ENCODE data around the gene ALG2. TPM values are rescaled to one million over a fixed set of nuclear protein-coding genes. Genes with fewer than 3 reads are reported as not detected.
"Not testable (repeated sequence)": the region's sequence is repeated elsewhere in the genome, so short reads cannot be mapped to it uniquely, and the experiment has no call there.

The ALG2 gene
- total RNA-seq, 1 donor, result 24.5 TPM

DNA sequence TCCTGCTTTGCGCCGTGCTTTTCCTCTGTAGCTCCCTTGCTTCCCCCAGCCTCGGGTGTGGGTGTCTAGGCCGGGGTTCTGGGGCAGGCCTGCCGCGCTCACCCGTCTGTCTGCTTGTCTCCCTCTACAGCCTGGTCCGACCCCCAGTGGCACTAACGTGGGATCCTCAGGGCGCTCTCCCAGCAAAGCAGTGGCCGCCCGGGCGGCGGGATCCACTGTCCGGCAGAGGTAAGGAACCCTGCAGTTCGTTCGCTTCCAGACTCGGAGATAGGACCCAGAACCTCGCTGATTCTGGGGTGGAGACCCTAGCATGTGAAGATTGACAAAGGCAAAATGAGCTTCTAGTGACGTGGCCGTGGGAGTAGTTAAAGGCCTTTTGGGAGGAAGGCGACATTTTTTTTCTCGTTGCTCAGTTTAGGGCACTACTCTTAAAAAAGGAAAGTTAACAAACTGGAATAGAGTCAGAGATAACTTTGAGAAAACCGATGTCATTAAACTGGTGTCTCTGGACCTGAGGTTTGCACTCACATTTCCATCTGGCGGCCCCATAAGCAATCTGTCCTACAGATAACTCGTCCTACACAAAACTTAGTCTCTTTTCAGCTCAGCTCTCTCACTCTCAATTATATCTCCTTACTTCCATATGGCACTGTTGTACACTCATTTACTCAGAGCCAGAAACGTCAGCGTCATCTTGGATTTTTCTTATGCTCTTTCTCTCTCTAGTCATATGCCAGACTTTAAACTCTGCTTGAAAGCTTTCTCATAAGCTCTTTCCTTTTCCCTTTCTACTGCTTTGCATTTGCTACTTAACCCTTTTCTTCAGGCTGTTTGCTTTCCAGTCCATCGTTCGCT lies 901 bp upstream of the ALG2 start:
- peaks cover 36% of the 10 kb centered on the region for H3K4me1 ChIP-seq (ENCODE audit: insufficient read depth, low read length)
- peak overlapping the region; percentile 74 for H3K4me3 ChIP-seq (ENCODE audit: low read length)
- no peaks in the 10 kb centered on the region for H3K27me3 ChIP-seq (ENCODE audit: insufficient read depth, low read length)
- no peaks in the 10 kb centered on the region for H3K9me3 ChIP-seq (ENCODE audit: low read depth, low read length)

DNA sequence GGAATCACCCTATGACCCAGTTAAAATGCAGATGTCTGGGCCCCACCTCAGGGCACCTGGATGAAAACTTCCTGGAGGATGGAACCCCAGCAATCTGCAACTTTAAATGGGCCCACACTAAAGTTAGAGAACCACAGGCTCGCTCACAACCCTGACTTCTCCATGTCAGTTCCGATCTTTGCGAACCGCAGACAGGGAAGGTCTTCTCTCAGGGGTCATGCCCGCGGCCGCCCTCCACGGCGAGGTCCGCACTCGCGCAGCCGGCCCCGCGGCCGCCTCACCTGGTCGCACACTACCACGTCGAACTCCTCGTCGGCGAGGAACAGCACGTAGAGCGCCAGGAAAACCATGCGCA lies 499 bp downstream of the ALG2 start:
- H3K27me3 ChIP-seq (ENCODE audit: insufficient read depth, low read length), result no peaks in the 10 kb centered on the region
- peaks cover 36% of the 10 kb centered on the region for H3K4me1 ChIP-seq (ENCODE audit: insufficient read depth, low read length)
- H3K4me3 ChIP-seq (ENCODE audit: low read length), result peak overlapping the region; percentile 74
- H3K9me3 ChIP-seq (ENCODE audit: low read depth, low read length), result no peaks in the 10 kb centered on the region

DNA sequence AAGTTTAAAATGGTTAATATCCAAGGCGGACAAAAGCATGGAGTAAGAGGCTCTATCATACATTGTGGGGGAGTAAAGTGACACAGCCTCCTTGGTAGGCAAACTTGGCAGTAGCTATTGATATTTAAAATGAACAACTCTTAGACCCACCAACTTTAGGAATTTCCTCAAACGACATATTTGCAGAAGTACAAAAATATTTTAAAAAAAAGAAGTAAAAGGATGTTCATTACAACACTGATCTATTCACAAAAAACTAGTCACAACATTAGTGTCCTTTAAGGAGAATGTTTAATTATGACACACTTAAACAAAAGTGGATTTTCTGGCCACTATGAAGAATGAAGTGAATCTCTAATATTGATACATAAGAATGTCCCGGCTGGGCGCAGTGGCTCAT lies 1.7 kb downstream of the ALG2 start:
- peaks cover 32% of the 10 kb centered on the region for H3K4me1 ChIP-seq (ENCODE audit: insufficient read depth, low read length)
- no peak overlapping the region for H3K4me3 ChIP-seq (ENCODE audit: low read length)
- no peaks in the 10 kb centered on the region for H3K27me3 ChIP-seq (ENCODE audit: insufficient read depth, low read length)
- no peaks in the 10 kb centered on the region for H3K9me3 ChIP-seq (ENCODE audit: low read depth, low read length)

GRCh38 chr9:99216073-99216472 lies 5.7 kb downstream of the ALG2 start:
- H3K4me1 ChIP-seq (ENCODE audit: insufficient read depth, low read length), result peaks cover 24% of the 10 kb centered on the region
- no peak overlapping the region for H3K4me3 ChIP-seq (ENCODE audit: low read length)
- no peaks in the 10 kb centered on the region for H3K9me3 ChIP-seq (ENCODE audit: low read depth, low read length)
- no peaks in the 10 kb centered on the region for H3K27me3 ChIP-seq (ENCODE audit: insufficient read depth, low read length)

DNA sequence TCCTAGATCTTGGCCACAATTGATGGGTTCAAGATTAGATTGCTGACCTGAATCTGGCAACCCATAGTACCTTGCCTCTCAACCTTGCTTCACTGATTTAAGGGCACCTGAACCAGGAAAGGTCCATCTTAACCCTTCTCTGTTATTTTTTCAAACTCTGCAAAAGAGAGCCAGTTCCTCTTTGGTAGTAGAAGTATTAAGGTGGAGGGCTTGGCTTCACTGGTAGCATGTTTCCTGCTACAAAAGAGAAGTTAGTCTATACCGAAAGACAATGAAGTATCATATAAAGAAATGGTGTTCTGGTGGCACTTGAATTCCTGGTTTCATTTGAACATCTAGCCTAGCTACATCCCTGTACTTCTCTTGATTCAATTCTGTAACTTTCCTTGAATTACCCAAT lies 8.5 kb downstream of the ALG2 start:
- no peaks in the 10 kb centered on the region for H3K27me3 ChIP-seq (ENCODE audit: insufficient read depth, low read length)
- H3K4me3 ChIP-seq (ENCODE audit: low read length), result no peak overlapping the region
- peaks cover 5% of the 10 kb centered on the region for H3K9me3 ChIP-seq (ENCODE audit: low read depth, low read length)
- H3K4me1 ChIP-seq (ENCODE audit: insufficient read depth, low read length), result peaks cover 9% of the 10 kb centered on the region

DNA sequence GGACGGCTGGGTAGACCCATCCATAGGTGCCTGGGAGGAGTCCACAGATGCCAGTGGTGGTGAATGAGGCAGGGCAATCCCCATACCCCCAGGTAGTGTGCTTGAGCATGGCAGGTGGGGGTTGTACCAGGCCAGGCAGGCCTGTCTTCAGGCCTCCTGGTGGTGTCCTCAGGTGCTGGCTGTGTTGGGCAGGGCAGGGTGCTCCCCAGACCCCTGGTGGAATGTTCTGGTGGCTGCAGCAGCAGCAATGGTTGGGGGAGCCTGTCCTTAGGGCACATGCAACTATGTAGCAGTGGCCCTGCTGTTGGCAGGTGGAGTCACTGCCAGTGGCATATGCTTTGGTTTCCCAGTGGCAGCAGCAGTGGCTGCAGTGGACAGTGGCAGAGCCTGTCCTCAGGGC lies 10.0 kb downstream of the ALG2 start:
- Histone ChIP-seq H3K4me3 (ENCODE audit: low read length) (no peak overlapping the region), H3K27me3 (ENCODE audit: insufficient read depth, low read length) (no peaks in the 10 kb centered on the region), H3K9me3 (ENCODE audit: low read depth, low read length) (peaks cover 5% of the 10 kb centered on the region), H3K4me1 (ENCODE audit: insufficient read depth, low read length) (peaks cover 9% of the 10 kb centered on the region)

- no peaks in the 10 kb centered on the region for H3K27me3 ChIP-seq (ENCODE audit: insufficient read depth, low read length)
- peaks cover 5% of the 10 kb centered on the region for H3K9me3 ChIP-seq (ENCODE audit: low read depth, low read length)
- peaks cover 9% of the 10 kb centered on the region for H3K4me1 ChIP-seq (ENCODE audit: insufficient read depth, low read length)
- no peak overlapping the region for H3K4me3 ChIP-seq (ENCODE audit: low read length)
Measured at GRCh38 chr9:99210572-99210971, 11.2 kb downstream of the ALG2 start.

- Histone ChIP-seq H3K27me3 (ENCODE audit: insufficient read depth, low read length) (no peaks in the 10 kb centered on the region), H3K4me1 (ENCODE audit: insufficient read depth, low read length) (no peaks in the 10 kb centered on the region), H3K4me3 (ENCODE audit: low read length) (no peak overlapping the region), H3K9me3 (ENCODE audit: low read depth, low read length) (no peaks in the 10 kb centered on the region)
Measured at GRCh38 chr9:99201603-99202002, 20.1 kb downstream of the ALG2 start.

DNA sequence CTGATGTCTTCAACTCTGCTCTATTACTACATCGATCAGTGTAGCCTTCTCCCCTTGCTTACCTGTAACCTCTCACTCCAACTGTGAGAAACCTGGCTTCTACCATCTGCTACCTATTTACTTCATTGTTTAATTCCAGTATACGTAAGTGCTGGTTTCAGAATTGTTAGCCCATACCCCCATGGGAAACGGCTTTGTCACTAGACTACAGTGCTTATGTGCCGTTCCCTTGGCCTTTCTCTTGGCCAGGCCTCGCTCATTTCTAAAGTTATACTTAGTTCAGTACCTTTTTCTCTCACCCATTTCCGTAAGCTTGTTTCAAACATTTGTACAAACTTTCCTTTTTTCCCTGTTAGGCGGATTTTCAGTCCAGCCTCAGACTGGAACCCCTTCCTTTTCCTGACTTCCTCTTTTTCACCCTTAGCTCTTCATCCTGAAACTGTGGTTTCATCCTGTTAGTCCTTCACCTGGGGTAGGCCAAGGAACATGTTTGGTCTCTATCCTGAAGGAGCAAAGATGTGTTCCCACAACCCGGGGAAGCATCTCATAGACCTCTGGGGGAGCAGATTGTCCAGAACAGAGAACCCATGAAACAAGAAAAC lies 21.7 kb downstream of the ALG2 start:
- Histone ChIP-seq H3K4me3 (ENCODE audit: low read length) (no peak overlapping the region), H3K9me3 (ENCODE audit: low read depth, low read length) (no peaks in the 10 kb centered on the region), H3K4me1 (ENCODE audit: insufficient read depth, low read length) (no peaks in the 10 kb centered on the region), H3K27me3 (ENCODE audit: insufficient read depth, low read length) (no peaks in the 10 kb centered on the region)

- Histone ChIP-seq H3K4me3 (ENCODE audit: low read length) (no peak overlapping the region), H3K4me1 (ENCODE audit: insufficient read depth, low read length) (no peaks in the 10 kb centered on the region), H3K27me3 (ENCODE audit: insufficient read depth, low read length) (peaks cover 3% of the 10 kb centered on the region), H3K9me3 (ENCODE audit: low read depth, low read length) (no peaks in the 10 kb centered on the region)
Measured at GRCh38 chr9:99197987-99198386, 23.8 kb downstream of the ALG2 start.

DNA sequence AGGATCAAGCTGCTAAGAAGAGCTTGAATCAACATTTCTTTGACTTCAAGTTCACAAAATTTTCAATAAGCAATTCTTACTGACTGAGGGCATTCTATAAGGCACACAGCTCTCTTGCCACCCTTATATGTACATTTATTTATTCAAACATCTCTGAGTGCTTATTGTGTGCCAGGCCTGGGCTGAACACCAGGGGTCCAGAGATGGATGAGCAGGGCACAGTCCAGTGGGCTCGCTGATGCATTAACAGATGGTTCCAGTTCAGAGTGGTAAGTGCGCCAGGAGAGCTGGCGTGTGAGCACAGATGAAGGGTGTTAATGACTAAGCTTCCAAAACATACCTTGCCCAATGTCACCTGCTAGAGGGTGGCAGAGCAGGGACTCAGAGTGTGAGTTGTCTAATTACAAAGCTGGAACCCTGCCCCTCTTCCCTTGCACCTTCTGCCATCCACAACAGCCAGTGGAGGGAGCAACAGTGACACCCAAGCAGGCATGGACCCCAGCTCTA lies 24.6 kb downstream of the ALG2 start:
- no peak overlapping the region for H3K4me3 ChIP-seq (ENCODE audit: low read length)
- no peaks in the 10 kb centered on the region for H3K9me3 ChIP-seq (ENCODE audit: low read depth, low read length)

GRCh38 chr9:99196484-99196883 lies 25.3 kb downstream of the ALG2 start:
- not testable (repeated sequence) for H3K4me1 ChIP-seq (ENCODE audit: insufficient read depth, low read length); H3K4me3 ChIP-seq (ENCODE audit: low read length); H3K27me3 ChIP-seq (ENCODE audit: insufficient read depth, low read length); H3K9me3 ChIP-seq (ENCODE audit: low read depth, low read length)

More for the DNA sequence above, 24.6 kb downstream of the ALG2 start:
- Histone ChIP-seq H3K27me3 (ENCODE audit: insufficient read depth, low read length) (peaks cover 3% of the 10 kb centered on the region), H3K4me1 (ENCODE audit: insufficient read depth, low read length) (no peaks in the 10 kb centered on the region)

- Histone ChIP-seq H3K9me3 (ENCODE audit: low read depth, low read length) (no peaks in the 10 kb centered on the region), H3K4me1 (ENCODE audit: insufficient read depth, low read length) (no peaks in the 10 kb centered on the region), H3K4me3 (ENCODE audit: low read length) (no peak overlapping the region), H3K27me3 (ENCODE audit: insufficient read depth, low read length) (peaks cover 3% of the 10 kb centered on the region)
Measured at GRCh38 chr9:99193466-99193821, 28.3 kb downstream of the ALG2 start.

GRCh38 chr9:99192786-99193465 lies 28.8 kb downstream of the ALG2 start:
- H3K4me3 ChIP-seq (ENCODE audit: low read length), result no peak overlapping the region
- peaks cover under 1% of the 10 kb centered on the region for H3K4me1 ChIP-seq (ENCODE audit: insufficient read depth, low read length)
- no peaks in the 10 kb centered on the region for H3K9me3 ChIP-seq (ENCODE audit: low read depth, low read length)
- H3K27me3 ChIP-seq (ENCODE audit: insufficient read depth, low read length), result peaks cover 3% of the 10 kb centered on the region

- peaks cover 3% of the 10 kb centered on the region for H3K27me3 ChIP-seq (ENCODE audit: insufficient read depth, low read length)
- H3K9me3 ChIP-seq (ENCODE audit: low read depth, low read length), result no peaks in the 10 kb centered on the region
- H3K4me3 ChIP-seq (ENCODE audit: low read length), result no peak overlapping the region
- peaks cover 11% of the 10 kb centered on the region for H3K4me1 ChIP-seq (ENCODE audit: insufficient read depth, low read length)
Measured at GRCh38 chr9:99190597-99191283, 31.0 kb downstream of the ALG2 start.
